Ovary (tissue), 1 donor: ENCODE data around the gene COL25A1.

ENCODE experiments used
- EP300 ChIP-seq: sonication (generic); formaldehyde crosslinking; IDR thresholded peaks from one replicate; pipeline ENCODE4 v1.6.1; 2017; ENCODE audit warnings: antibody characterized with exemption
- POLR2A ChIP-seq: fragments of 450-650 bp; IDR thresholded peaks from one replicate; pipeline ENCODE4 v1.6.1; 2017; ENCODE audit warnings: antibody characterized with exemption, mild to moderate bottlenecking, moderate library complexity

DNA sequence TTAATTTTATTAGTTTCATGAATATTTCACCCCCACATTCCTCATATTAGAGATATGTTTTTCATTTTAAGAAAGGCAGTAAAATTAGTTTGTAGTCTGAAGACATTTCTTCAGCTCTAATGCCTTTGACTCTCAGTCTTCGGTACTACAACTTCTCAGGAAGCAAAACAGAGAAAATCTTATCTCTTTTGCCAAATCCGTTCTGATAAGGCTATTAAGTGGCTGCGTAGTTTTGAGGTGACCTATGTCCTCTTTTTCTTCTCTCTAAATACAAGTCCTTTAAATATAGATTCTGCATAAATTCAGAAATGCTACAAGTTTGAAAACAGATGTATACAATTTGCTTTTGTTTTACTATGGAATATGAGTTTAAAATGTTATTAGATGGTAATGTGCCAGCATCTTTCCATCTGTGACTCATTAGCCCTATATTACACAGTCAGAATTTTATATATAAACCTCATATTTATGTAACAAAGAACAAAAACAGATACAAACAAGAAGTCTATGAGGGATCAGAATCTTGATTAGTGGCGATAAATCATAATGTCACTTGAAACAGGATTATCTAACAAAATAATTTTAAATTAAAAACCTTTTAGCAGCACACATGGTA is 358.4 kb downstream of the COL25A1 start:
- TF ChIP-seq POLR2A: no peak
- TF ChIP-seq EP300: no peak
